Measurements from ENCODE around the gene LTBP1.

- TF ChIP-seq CTCF (optimal IDR thresholded peaks at IDR 0.05 in 1 of 3, IDR thresholded peaks at IDR 0.05 in 1 of 3, conservative IDR thresholded peaks at IDR 0.05 in 1 of 3; ENCODE audit: extremely low read depth in 1 of 3, insufficient read depth in 2 of 3, low read length in 3 of 3), result no peak
- TF ChIP-seq EZH2 (IDR thresholded peaks at IDR 0.05; ENCODE audit: low read length), result no peak
These were observed 42.0 kb upstream of the LTBP1 start for GRCh38 chr2:32904751-32905150.

Data from keratinocyte (primary cell).